GM12878 (cell line): ENCODE measurements around the gene CAMK2A. TPM values are rescaled to one million over a fixed set of nuclear protein-coding genes. Genes with fewer than 3 reads are reported as not detected.

Experiments used
- ATAC-seq: fragments of 200-7000 bp; cut with Tn5 transposase; 3 replicates; pipeline ENCODE4 v1.9.1; 2020; ENCODE audit warnings: mild to moderate bottlenecking, moderate library complexity
- BruUV-seq: library from RNA; stranded (reverse); fragments of 400-500 nt; replicated peaks from 2 replicates; lab custom pipeline; 2021; lab: Mats Ljungman, UMichigan
- CTCF ChIA-PET: fragments of 300-600 bp; sonication (Branson Sonifier 250); formaldehyde crosslinking; extraction: SDS; loops from one replicate; lab custom pipeline; 2021; ENCODE audit warnings: inconsistent platforms; lab: Yijun Ruan, JAX
- POLR2A ChIA-PET: fragments of 350-600 bp; formaldehyde crosslinking; extraction: SDS; loops from one replicate; lab custom pipeline; 2021; ENCODE audit warnings: inconsistent platforms; lab: Charles Lee
- RAD21 ChIA-PET: fragments of 300-600 bp; sonication (Branson Sonifier 250); formaldehyde crosslinking; loops from one replicate; lab custom pipeline; 2023; ENCODE audit warnings: antibody characterized with exemption; ENCODE audit not compliant: unreplicated experiment; lab: Charles Lee
- SMC1A ChIA-PET: fragments of 300-600 bp; sonication (Branson Sonifier 250); formaldehyde crosslinking; loops from one replicate; lab custom pipeline; 2023; ENCODE audit not compliant: unreplicated experiment, uncharacterized antibody; lab: Charles Lee
- DNase-seq: peaks from one replicate; pipeline ENCODE4 v3.0.0-alpha.2; 2011; ENCODE audit warnings: low read depth, low spot score
- FAIRE-seq: peaks from 3 replicates; lab custom pipeline; 2011; peaks lifted over from hg19 to GRCh38; lab: Jason Lieb, UNC
- H2AFZ ChIP-seq: 2 replicates; pipeline ENCODE4 v1.6.0; 2011; ENCODE audit warnings: low read depth, low read length, control low read depth; ENCODE audit not compliant: control insufficient read depth
- H3K27ac ChIP-seq: 2 replicates; pipeline ENCODE4 v1.5.1; 2011; ENCODE audit warnings: control low read depth; ENCODE audit not compliant: control insufficient read depth, insufficient read depth
- H3K27me3 ChIP-seq, 2 experiments: replicated peaks in 1 of 2; 2 replicates each; pipeline versions ENCODE4 v1.6.0 to v1.6.1; 2011; ENCODE audit warnings: low read length in 1 of 2; ENCODE audit not compliant: control insufficient read depth in 2 of 2, insufficient read depth in 2 of 2
- H3K36me3 ChIP-seq, 2 experiments: 2 replicates each; pipeline ENCODE4 v1.5.1; 2011; ENCODE audit warnings: low read length in 1 of 2; ENCODE audit not compliant: control insufficient read depth in 2 of 2, insufficient read depth in 2 of 2
- H3K4me1 ChIP-seq: 2 replicates; pipeline ENCODE4 v1.6.1; 2011; ENCODE audit warnings: mild to moderate bottlenecking, low read length, moderate library complexity, mixed read lengths; ENCODE audit not compliant: control insufficient read depth, insufficient read depth
- H3K4me2 ChIP-seq: 2 replicates; pipeline ENCODE4 v1.6.0; 2011; ENCODE audit warnings: control low read depth; ENCODE audit not compliant: control insufficient read depth, insufficient read depth
- H3K4me3 ChIP-seq: fragments of 200-600 bp; sonication (generic); 2 replicates; pipeline ENCODE4 v1.5.1; 2016
- H3K79me2 ChIP-seq: 2 replicates; pipeline ENCODE4 v1.6.0; 2011; ENCODE audit warnings: low read length; ENCODE audit not compliant: control insufficient read depth, insufficient read depth
- H3K9ac ChIP-seq: 2 replicates; pipeline ENCODE4 v1.8.0; 2011; ENCODE audit warnings: low read length, control low read depth, mixed read lengths; ENCODE audit not compliant: control insufficient read depth, insufficient read depth
- H3K9me3 ChIP-seq: replicated peaks from 3 replicates; pipeline ENCODE4 v1.5.1; 2011; ENCODE audit warnings: mild to moderate bottlenecking, low read length; ENCODE audit not compliant: control insufficient read depth, insufficient read depth
- H4K20me1 ChIP-seq: 2 replicates; pipeline ENCODE4 v1.6.0; 2011; ENCODE audit not compliant: control insufficient read depth, insufficient read depth
- BCL11A ChIP-seq: IDR thresholded peaks from 2 replicates; pipeline ENCODE4 v1.6.1; 2011; ENCODE audit warnings: low read depth, low read length
- BHLHE40 ChIP-seq, 2 experiments: fragments of 450-650 bp in 1 of 2; IDR thresholded peaks; 2 replicates each; pipeline ENCODE4 v1.6.1; 2011 to 2017; ENCODE audit warnings: low read depth in 2 of 2, borderline replicate concordance in 1 of 2, improper control_type of control experiment in 1 of 2, low read length in 1 of 2, mild to moderate bottlenecking in 1 of 2
- CREB1 ChIP-seq: IDR thresholded peaks from 2 replicates; pipeline ENCODE4 v1.6.1; 2012; ENCODE audit warnings: low read depth, mild to moderate bottlenecking, inconsistent platforms
- CTCF ChIP-seq, 3 experiments: IDR thresholded peaks in 2 of 3; conservative IDR thresholded peaks in 1 of 3; 2 replicates each; pipeline ENCODE4 v1.5.1; 2011; ENCODE audit warnings: low read depth in 3 of 3, low read length in 3 of 3, mild to moderate bottlenecking in 3 of 3, control low read depth in 2 of 3, moderate library complexity in 2 of 3, inconsistent platforms in 1 of 3, mixed read lengths in 1 of 3; ENCODE audit not compliant: control insufficient read depth in 2 of 3, insufficient read depth in 1 of 3; ENCODE audit errors: extremely low read depth in 1 of 3
- EED ChIP-seq: sonication (generic); IDR thresholded peaks from 2 replicates; pipeline ENCODE4 v1.6.1; 2016; ENCODE audit warnings: antibody characterized with exemption, low read depth
- HDGF ChIP-seq: fragments of 450-650 bp; IDR thresholded peaks from 2 replicates; pipeline ENCODE4 v1.6.1; 2016; ENCODE audit warnings: antibody characterized with exemption
- KAT2A ChIP-seq: conservative IDR thresholded peaks from 2 replicates; pipeline ENCODE4 v1.6.1; 2011; ENCODE audit warnings: low read depth, low read length; ENCODE audit not compliant: control insufficient read depth
- MEF2B ChIP-seq: fragments of 450-650 bp; IDR thresholded peaks from 2 replicates; pipeline ENCODE4 v1.6.1; 2018; ENCODE audit warnings: mild to moderate bottlenecking, moderate library complexity; ENCODE audit not compliant: partially characterized antibody, poor library complexity, severe bottlenecking
- MTA2 ChIP-seq: fragments of 450-650 bp; IDR thresholded peaks from 2 replicates; pipeline ENCODE4 v1.6.1; 2016; ENCODE audit warnings: low read depth, mild to moderate bottlenecking, moderate library complexity
- MTA3 ChIP-seq: IDR thresholded peaks from 2 replicates; pipeline ENCODE4 v1.6.1; 2012; ENCODE audit warnings: low read length, inconsistent platforms, borderline replicate concordance
- SMC3 ChIP-seq: IDR thresholded peaks from 2 replicates; pipeline ENCODE4 v1.6.1; 2011; ENCODE audit warnings: low read length, improper control_type of control experiment, borderline replicate concordance
- STAT1 ChIP-seq: fragments of 450-650 bp; conservative IDR thresholded peaks from 2 replicates; pipeline ENCODE4 v1.6.1; 2014; ENCODE audit warnings: antibody characterized with exemption, mild to moderate bottlenecking
- WGBS: methylation state at CpG from one replicate; pipeline ENCODE4 v1.1.6; 2016; ENCODE audit warnings: low lambda C conversion rate; ENCODE audit not compliant: insufficient replicate concordance, insufficient coverage; ENCODE audit errors: missing lambda C conversion rate; 5-methylcytosine and 5-hydroxymethylcytosine counted together
- in situ Hi-C: fragments of 300-500 bp; cut with MboI; formaldehyde crosslinking; loops from 9 replicates; pipeline ENCODE4 v1.14.3; 2018; ENCODE audit warnings: mixed read lengths
- intact Hi-C: fragments of 100-400 bp; cut with micrococcal nuclease; formaldehyde crosslinking; loops from one replicate; pipeline ENCODE4 v1.14.2; 2022; ENCODE audit not compliant: unreplicated experiment
- polyA plus RNA-seq, 11 experiments: library from polyadenylated mRNA; depleted of rRNA in 4 of 11; unstranded in 6 of 11; stranded (reverse) in 5 of 11; fragments of >200 nt; fragmentation: Nextera tagmentation in 4 of 11; fragmentation: Illumina TruSeq in 1 of 11; extraction: Ambion mirVana in 4 of 11; extraction: Trizol in 1 of 11; gene quantifications; 1 replicate in 1 of 11; 2 replicates in 10 of 11; pipeline versions ENCODE4 v1.2.1 to v1.2.3, GENCODE V29; 2011 to 2016; ENCODE audit warnings: inconsistent platforms in 2 of 11, missing spikeins in 2 of 11, low read depth in 1 of 11
- total RNA-seq, 4 experiments: library from RNA; depleted of rRNA in 3 of 4; stranded (reverse); fragments of >200 nt in 3 of 4; fragmentation: Illumina TruSeq in 1 of 4; extraction: Trizol in 1 of 4; gene quantifications; 2 replicates each; pipeline versions ENCODE4 v1.2.1 to v1.2.3, GENCODE V29; 2013 to 2021

CAMK2A gene
- total and polyA plus RNA-seq, 10 of the 15 experiments (the other 5 are each of a cell fraction or from before 2014, with no cell fraction given): 0.11 TPM; not detected in 9

GRCh38 chr5:150177721-150178120 is 111.9 kb downstream of the CAMK2A start:
- Histone ChIP-seq H3K27me3 (no peaks in the 10 kb centered on the region; a peak in 2 of 4 replicates), H2AFZ (no peak overlapping the region), H3K36me3 (no peaks in the 10 kb centered on the region), H3K4me2 (no peak overlapping the region), H3K9me3 (no peaks in the 10 kb centered on the region), H3K27ac (no peak overlapping the region), H3K9ac (no peak overlapping the region), H3K79me2 (no peaks in the 10 kb centered on the region), H3K4me3 (no peak overlapping the region), H3K4me1 (no peaks in the 10 kb centered on the region), H4K20me1 (no peaks in the 10 kb centered on the region)
- FAIRE-seq (no peak), DNase-seq (no peak), ATAC-seq (no peak)
- TF ChIP-seq KAT2A: no peak
- TF ChIP-seq MTA2: no peak
- TF ChIP-seq MTA3: no peak
- no peak for TF ChIP-seq EED
- no peak for TF ChIP-seq SMC3
- no peak for TF ChIP-seq MEF2B
- TF ChIP-seq CTCF (IDR thresholded peaks at IDR 0.05 in 2 of 3, conservative IDR thresholded peaks at IDR 0.05 in 1 of 3; ENCODE audit: control insufficient read depth in 2 of 3, extremely low read depth in 1 of 3, insufficient read depth in 1 of 3, low read depth in 3 of 3, low read length in 3 of 3): no peak
- TF ChIP-seq HDGF: no peak
- TF ChIP-seq CREB1: no peak
- no peak for TF ChIP-seq STAT1
- no peak for TF ChIP-seq BCL11A
- no peak for TF ChIP-seq BHLHE40 (IDR thresholded peaks at IDR 0.05; ENCODE audit: borderline replicate concordance in 1 of 2, low read depth in 2 of 2, low read length in 1 of 2)
- CTCF ChIA-PET: interaction anchor here (0.8 to 9.3 kb wide), 4 partner anchors 16 to 47 kb away, joined by 3 to 68 read pairs (median 4); no protein-coding TSS in a partner anchor
- SMC1A ChIA-PET: no interaction called here
- RAD21 ChIA-PET: interaction anchor here (1.1 to 1.4 kb wide), 3 partner anchors 13 to 19 kb away, joined by 3 to 4 read pairs (median 3); no protein-coding TSS in a partner anchor
- intact Hi-C loops (no loop called here), in situ Hi-C loops (no loop called here)
- no TSS peak for BruUV-seq
- WGBS: 43% methylated on average over 4 of the region's 4 CpGs
- POLR2A ChIA-PET: no interaction called here
